Smooth muscle cell (in vitro differentiated cells): ENCODE data around the gene CPNE4. TPM values are rescaled to one million over a fixed set of nuclear protein-coding genes. Genes with fewer than 3 reads are reported as not detected.
A peak's percentile ranks its signal among the peaks of the same experiment; 100 is the strongest.

Experiments used
- DNase-seq: peaks from one replicate; lab custom pipeline; 2025; ENCODE audit not compliant: unreplicated experiment; lab: John Stamatoyannopoulos, UW
- H2AFZ ChIP-seq: fragments of 200-600 bp; sonication (generic); 2 replicates; pipeline ENCODE4 v1.6.0; 2016; ENCODE audit warnings: antibody characterized with exemption, low read depth, mild to moderate bottlenecking
- H3F3A ChIP-seq: fragments of 200-600 bp; sonication (generic); 2 replicates; pipeline ENCODE4 v1.6.0; 2017; ENCODE audit warnings: antibody characterized with exemption, low read depth
- H3K27ac ChIP-seq: fragments of 200-600 bp; sonication (generic); 2 replicates; pipeline ENCODE4 v1.5.1; 2016; ENCODE audit warnings: low read depth, mild to moderate bottlenecking
- H3K27me3 ChIP-seq: fragments of 200-600 bp; sonication (generic); 2 replicates; pipeline ENCODE4 v1.6.1; 2016; ENCODE audit warnings: low read depth, mild to moderate bottlenecking
- H3K36me3 ChIP-seq: fragments of 200-600 bp; sonication (generic); 2 replicates; pipeline ENCODE4 v1.5.1; 2016; ENCODE audit warnings: low read depth
- H3K4me1 ChIP-seq: fragments of 200-600 bp; sonication (generic); 2 replicates; pipeline ENCODE4 v1.5.1; 2016; ENCODE audit warnings: low read depth
- H3K4me2 ChIP-seq: fragments of 200-600 bp; sonication (generic); 2 replicates; pipeline ENCODE4 v1.6.0; 2016; ENCODE audit warnings: mild to moderate bottlenecking
- H3K4me3 ChIP-seq: fragments of 200-600 bp; sonication (generic); 2 replicates; pipeline ENCODE4 v1.5.1; 2016; ENCODE audit warnings: mild to moderate bottlenecking
- H3K79me2 ChIP-seq: fragments of 200-600 bp; sonication (generic); 2 replicates; pipeline ENCODE4 v1.6.0; 2016; ENCODE audit warnings: low read depth, mild to moderate bottlenecking
- H3K9ac ChIP-seq: fragments of 200-600 bp; sonication (generic); 2 replicates; pipeline ENCODE4 v1.6.0; 2016; ENCODE audit warnings: low read depth
- H3K9me3 ChIP-seq: fragments of 200-600 bp; sonication (generic); replicated peaks from 2 replicates; pipeline ENCODE4 v1.5.1; 2016; ENCODE audit warnings: low read depth
- H4K20me1 ChIP-seq: fragments of 200-600 bp; sonication (generic); 2 replicates; pipeline ENCODE4 v1.6.0; 2016; ENCODE audit warnings: low read depth
- WGBS: methylation state at CpG from one replicate; pipeline ENCODE4 v1.1.7; 2016; ENCODE audit warnings: low lambda C conversion rate; 5-methylcytosine and 5-hydroxymethylcytosine counted together
- polyA plus RNA-seq: library from polyadenylated mRNA; unstranded; fragments of >200 nt; fragmentation: Nextera tagmentation; extraction: Ambion mirVana; gene quantifications from 2 replicates; pipeline ENCODE4 v1.2.1, GENCODE V29; 2016
- total RNA-seq: library from RNA; depleted of rRNA; stranded (reverse); fragments of >200 nt; gene quantifications from 2 replicates; pipeline ENCODE4 v1.2.3, GENCODE V29; 2014
- TF ChIP-seq, protein P1 (sequence below): fragments of 200-600 bp; sonication (generic); IDR thresholded peaks from 2 replicates; pipeline ENCODE4 v1.5.1; 2017; ENCODE audit warnings: borderline replicate concordance, mild to moderate bottlenecking, antibody characterized with exemption; ENCODE audit not compliant: insufficient read depth, poor library complexity, severe bottlenecking

Gene CPNE4
- total and polyA plus RNA-seq, 2 experiments from 2014 or later = 0.05 to 1.6 TPM

DNA sequence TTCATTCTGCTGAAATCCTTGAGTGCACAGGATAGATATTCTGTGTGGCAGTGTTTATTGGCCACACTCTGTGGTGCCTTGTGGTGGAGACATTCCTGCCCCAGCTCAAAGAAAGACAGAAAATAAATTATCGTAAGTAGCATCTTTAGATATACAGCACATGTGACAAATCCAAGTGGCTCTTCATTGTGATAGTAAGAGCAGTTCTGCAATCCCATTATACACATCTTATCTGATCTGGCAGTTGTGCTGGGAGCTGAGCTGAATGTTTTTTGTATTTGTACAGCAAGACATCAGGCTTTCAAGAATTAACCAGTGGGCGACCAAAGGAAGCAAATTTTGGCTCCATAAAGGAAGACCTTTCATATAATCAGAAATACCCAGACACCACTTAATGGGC lies 296.7 kb downstream of the CPNE4 start:
- H3K27ac ChIP-seq = no peak overlapping the region
- H3K79me2 ChIP-seq = no peaks in the 10 kb centered on the region
- WGBS = 64% methylated on average over 2 of the region's 2 CpGs
- no peak overlapping the region for H3K4me2 ChIP-seq
- TF ChIP-seq, protein P1, sequence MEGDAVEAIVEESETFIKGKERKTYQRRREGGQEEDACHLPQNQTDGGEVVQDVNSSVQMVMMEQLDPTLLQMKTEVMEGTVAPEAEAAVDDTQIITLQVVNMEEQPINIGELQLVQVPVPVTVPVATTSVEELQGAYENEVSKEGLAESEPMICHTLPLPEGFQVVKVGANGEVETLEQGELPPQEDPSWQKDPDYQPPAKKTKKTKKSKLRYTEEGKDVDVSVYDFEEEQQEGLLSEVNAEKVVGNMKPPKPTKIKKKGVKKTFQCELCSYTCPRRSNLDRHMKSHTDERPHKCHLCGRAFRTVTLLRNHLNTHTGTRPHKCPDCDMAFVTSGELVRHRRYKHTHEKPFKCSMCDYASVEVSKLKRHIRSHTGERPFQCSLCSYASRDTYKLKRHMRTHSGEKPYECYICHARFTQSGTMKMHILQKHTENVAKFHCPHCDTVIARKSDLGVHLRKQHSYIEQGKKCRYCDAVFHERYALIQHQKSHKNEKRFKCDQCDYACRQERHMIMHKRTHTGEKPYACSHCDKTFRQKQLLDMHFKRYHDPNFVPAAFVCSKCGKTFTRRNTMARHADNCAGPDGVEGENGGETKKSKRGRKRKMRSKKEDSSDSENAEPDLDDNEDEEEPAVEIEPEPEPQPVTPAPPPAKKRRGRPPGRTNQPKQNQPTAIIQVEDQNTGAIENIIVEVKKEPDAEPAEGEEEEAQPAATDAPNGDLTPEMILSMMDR = no peak
- H3K9me3 ChIP-seq = no peaks in the 10 kb centered on the region
- no peaks in the 10 kb centered on the region for H3K4me1 ChIP-seq
- H3K36me3 ChIP-seq = no peaks in the 10 kb centered on the region
- no peak for DNase-seq
- H3K27me3 ChIP-seq = no peaks in the 10 kb centered on the region
- H4K20me1 ChIP-seq = no peaks in the 10 kb centered on the region
- peaks cover 5% of the 10 kb centered on the region for H3F3A ChIP-seq
- H3K9ac ChIP-seq = no peak overlapping the region
- H2AFZ ChIP-seq = no peak overlapping the region
- H3K4me3 ChIP-seq = no peak overlapping the region

DNA sequence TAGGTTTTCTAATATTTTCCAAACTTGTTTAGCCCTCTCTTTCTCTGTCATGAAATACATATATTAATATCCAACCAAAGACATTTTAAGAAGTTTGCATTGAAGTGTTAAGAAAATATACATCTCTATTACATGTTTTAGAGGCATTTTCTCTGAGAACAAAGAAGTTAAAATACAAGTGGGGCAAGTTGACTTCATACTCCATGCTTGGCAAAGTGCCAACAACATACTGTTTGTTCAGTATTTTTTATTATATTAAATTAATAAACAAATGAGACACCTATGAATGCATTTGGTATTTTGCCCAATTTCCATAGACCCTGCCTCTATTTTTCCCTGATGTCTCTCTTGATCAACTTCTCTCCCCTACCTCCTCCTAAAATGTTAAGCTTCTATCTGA lies 299.3 kb downstream of the CPNE4 start:
- H3K4me3 ChIP-seq = no peak overlapping the region
- no peaks in the 10 kb centered on the region for H4K20me1 ChIP-seq
- no peaks in the 10 kb centered on the region for H3K79me2 ChIP-seq
- peak overlapping the region; percentile 40 for H3K9ac ChIP-seq
- H3K27ac ChIP-seq = peak overlapping the region; percentile 83
- no peaks in the 10 kb centered on the region for H3K36me3 ChIP-seq
- peak overlapping the region; percentile 47 for H3K4me2 ChIP-seq
- no peaks in the 10 kb centered on the region for H3K27me3 ChIP-seq
- DNase-seq = no peak
- H3K4me1 ChIP-seq = no peaks in the 10 kb centered on the region
- H3K9me3 ChIP-seq = no peaks in the 10 kb centered on the region
- no peak overlapping the region for H2AFZ ChIP-seq
- TF ChIP-seq, protein P1 = no peak
- peaks cover 5% of the 10 kb centered on the region for H3F3A ChIP-seq

DNA sequence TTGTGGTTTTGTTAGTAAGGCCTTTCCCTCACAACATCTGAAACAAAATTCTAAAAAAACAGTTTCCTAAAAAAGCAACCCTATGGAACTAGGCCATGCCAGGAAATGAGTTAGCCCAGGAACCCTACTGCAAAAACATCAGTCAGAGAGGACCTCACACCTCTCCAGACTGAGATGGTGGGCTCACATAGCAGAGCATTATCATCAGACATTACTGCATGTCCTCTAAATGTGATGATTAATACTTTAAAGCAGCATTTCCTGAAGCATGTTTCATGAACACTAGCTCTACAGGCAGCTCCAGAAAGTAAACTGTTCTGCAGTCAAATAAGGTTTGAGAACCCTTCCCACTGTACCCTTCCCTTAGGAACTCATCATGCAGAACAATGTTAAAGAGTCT lies 299.7 kb downstream of the CPNE4 start:
- no peak for DNase-seq
- TF ChIP-seq, protein P1 = no peak
- Histone ChIP-seq H3K36me3 (no peaks in the 10 kb centered on the region), H3K27me3 (no peaks in the 10 kb centered on the region), H2AFZ (no peak overlapping the region), H3K27ac (peak overlapping the region; percentile 83), H3K4me3 (no peak overlapping the region), H4K20me1 (no peaks in the 10 kb centered on the region), H3K4me1 (no peaks in the 10 kb centered on the region), H3K9me3 (no peaks in the 10 kb centered on the region), H3K9ac (peak overlapping the region; percentile 40), H3K4me2 (peak overlapping the region; percentile 47), H3K79me2 (no peaks in the 10 kb centered on the region), H3F3A (peaks cover 5% of the 10 kb centered on the region)

DNA sequence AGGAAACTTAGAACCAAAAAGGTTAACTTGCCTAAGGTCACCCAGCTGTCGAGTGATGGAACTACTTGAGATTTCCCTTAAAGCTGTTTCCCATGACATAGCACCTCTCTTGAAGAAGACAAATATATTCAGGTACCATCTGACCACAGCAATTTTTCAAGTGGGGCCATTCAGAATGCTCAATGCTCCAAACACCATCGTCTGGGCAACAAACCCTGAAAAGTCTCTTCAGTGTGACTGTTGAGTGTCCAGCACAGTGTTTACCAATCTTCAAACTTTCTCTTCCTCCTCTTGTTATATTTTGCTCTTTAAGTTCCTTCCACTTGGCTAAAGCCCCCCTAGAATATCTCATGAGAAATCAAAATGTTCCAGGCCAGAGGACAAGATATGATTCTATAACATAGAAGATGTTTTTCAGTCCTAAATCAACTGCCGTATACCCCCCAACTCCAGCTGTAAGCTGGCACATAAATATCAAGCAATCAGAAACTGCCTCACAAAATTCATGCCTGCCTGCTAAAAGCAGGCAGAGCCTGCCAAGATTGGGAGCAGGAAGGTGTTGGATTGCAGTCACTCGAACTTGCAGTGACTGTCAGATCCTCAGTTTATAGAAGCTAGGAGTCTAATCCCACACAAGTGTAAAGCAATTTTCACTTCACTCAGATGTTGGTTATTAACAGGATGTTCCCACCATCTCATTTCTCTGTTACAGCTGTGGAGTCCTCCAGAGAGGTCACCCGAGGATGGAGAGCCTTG lies 301.6 kb downstream of the CPNE4 start:
- 85% methylated on average over 5 of the region's 5 CpGs for WGBS
- Histone ChIP-seq H3K36me3 (no peaks in the 10 kb centered on the region), H3K4me1 (no peaks in the 10 kb centered on the region), H3F3A (peaks cover 5% of the 10 kb centered on the region), H3K4me2 (no peak overlapping the region), H3K9me3 (no peaks in the 10 kb centered on the region), H3K27me3 (no peaks in the 10 kb centered on the region), H3K79me2 (no peaks in the 10 kb centered on the region), H3K4me3 (no peak overlapping the region), H3K27ac (no peak overlapping the region), H4K20me1 (no peaks in the 10 kb centered on the region), H2AFZ (no peak overlapping the region), H3K9ac (no peak overlapping the region)
- TF ChIP-seq, protein P1 = no peak
- no peak for DNase-seq
